H9 (cell line): Measurements from ENCODE around the gene F10. TPM values are rescaled to one million over a fixed set of nuclear protein-coding genes. Genes with fewer than 3 reads are reported as not detected.
"Not testable (repeated sequence)": the region's sequence is repeated elsewhere in the genome, so short reads cannot be mapped to it uniquely, and the experiment has no call there.

ENCODE experiments used
- DNase-seq: peaks from one replicate; pipeline ENCODE4 v3.0.0-alpha.2; 2017
- H2AFZ ChIP-seq: one replicate; pipeline ENCODE4 v1.6.1; 2013; ENCODE audit warnings: mild to moderate bottlenecking, low read length, control low read depth, moderate library complexity
- H2AK5ac ChIP-seq: 2 replicates; pipeline ENCODE4 v1.6.1; 2013; ENCODE audit warnings: low read length, control low read depth, mixed read lengths; ENCODE audit not compliant: insufficient read length
- H2BK120ac ChIP-seq: one replicate; pipeline ENCODE4 v1.6.1; 2013; ENCODE audit warnings: low read depth, mild to moderate bottlenecking, low read length, control low read depth, inconsistent platforms; ENCODE audit not compliant: poor library complexity, severe bottlenecking
- H2BK12ac ChIP-seq: 2 replicates; pipeline ENCODE4 v1.6.1; 2013; ENCODE audit warnings: low read length, control low read depth, mixed read lengths, low read depth; ENCODE audit not compliant: insufficient read length
- H2BK15ac ChIP-seq: 2 replicates; pipeline ENCODE4 v1.6.1; 2013; ENCODE audit warnings: low read depth, low read length, control low read depth
- H2BK20ac ChIP-seq: one replicate; pipeline ENCODE4 v1.6.1; 2013; ENCODE audit warnings: low read depth, mild to moderate bottlenecking, low read length, control low read depth, inconsistent platforms; ENCODE audit not compliant: poor library complexity, severe bottlenecking
- H2BK5ac ChIP-seq: 2 replicates; pipeline ENCODE4 v1.6.1; 2013; ENCODE audit warnings: low read length, control low read depth, mixed read lengths; ENCODE audit not compliant: insufficient read length
- H3K14ac ChIP-seq: 2 replicates; pipeline ENCODE4 v1.6.1; 2013; ENCODE audit warnings: low read length, control low read depth; ENCODE audit not compliant: insufficient read depth
- H3K18ac ChIP-seq: 2 replicates; pipeline ENCODE4 v1.6.1; 2013; ENCODE audit warnings: low read depth, mild to moderate bottlenecking, mixed read lengths, low read length, control low read depth; ENCODE audit not compliant: insufficient read length
- H3K23ac ChIP-seq: 2 replicates; pipeline ENCODE4 v1.6.1; 2013; ENCODE audit warnings: low read length, control low read depth, mixed read lengths, low read depth; ENCODE audit not compliant: insufficient read length
- H3K23me2 ChIP-seq: 2 replicates; pipeline ENCODE4 v1.6.1; 2013; ENCODE audit warnings: low read depth, mild to moderate bottlenecking, mixed read lengths, low read length, control low read depth; ENCODE audit not compliant: insufficient read length, poor library complexity, severe bottlenecking
- H3K27ac ChIP-seq: 2 replicates; pipeline ENCODE4 v1.5.1; 2013; ENCODE audit warnings: low read length, control low read depth, mixed read lengths, low read depth; ENCODE audit not compliant: insufficient read length
- H3K27me3 ChIP-seq: 2 replicates; pipeline ENCODE4 v1.6.1; 2013; ENCODE audit warnings: low read length, control low read depth, inconsistent platforms; ENCODE audit not compliant: insufficient read depth
- H3K4ac ChIP-seq: 2 replicates; pipeline ENCODE4 v1.6.1; 2013; ENCODE audit warnings: low read depth, mild to moderate bottlenecking, control low read depth, inconsistent platforms, low read length, moderate library complexity
- H3K4me1 ChIP-seq: 2 replicates; pipeline ENCODE4 v1.6.1; 2013; ENCODE audit warnings: low read length, control low read depth, inconsistent platforms; ENCODE audit not compliant: insufficient read depth
- H3K4me2 ChIP-seq: 2 replicates; pipeline ENCODE4 v1.6.1; 2013; ENCODE audit warnings: low read length, control low read depth, mixed read lengths; ENCODE audit not compliant: insufficient read length, insufficient read depth
- H3K56ac ChIP-seq: 2 replicates; pipeline ENCODE4 v1.6.1; 2013; ENCODE audit warnings: low read depth, mild to moderate bottlenecking, mixed read lengths, low read length, control low read depth; ENCODE audit not compliant: insufficient read length
- H3K79me1 ChIP-seq: 2 replicates; pipeline ENCODE4 v1.6.1; 2013; ENCODE audit warnings: low read depth, mild to moderate bottlenecking, moderate library complexity, low read length, control low read depth, inconsistent platforms; ENCODE audit not compliant: insufficient read depth, poor library complexity, severe bottlenecking
- H3K79me2 ChIP-seq: 2 replicates; pipeline ENCODE4 v1.6.1; 2013; ENCODE audit warnings: low read length, control low read depth, inconsistent platforms; ENCODE audit not compliant: insufficient read depth
- H3K9ac ChIP-seq: 2 replicates; pipeline ENCODE4 v1.6.1; 2013; ENCODE audit warnings: low read length, control low read depth, mixed read lengths; ENCODE audit not compliant: insufficient read length; ENCODE audit errors: extremely low read depth
- H3K9me3 ChIP-seq: one replicate; pipeline ENCODE4 v1.6.1; 2013; ENCODE audit warnings: low read depth, low read length, inconsistent platforms; ENCODE audit not compliant: control insufficient read depth
- H3T11ph ChIP-seq: one replicate; pipeline ENCODE4 v1.6.1; 2013; ENCODE audit warnings: mild to moderate bottlenecking, low read length, control low read depth, inconsistent platforms
- H4K20me1 ChIP-seq: one replicate; pipeline ENCODE4 v1.6.1; 2013; ENCODE audit not compliant: control insufficient read depth, insufficient read length, insufficient read depth
- H4K5ac ChIP-seq: 2 replicates; pipeline ENCODE4 v1.6.1; 2013; ENCODE audit warnings: low read depth, mild to moderate bottlenecking, mixed read lengths, low read length, control low read depth; ENCODE audit not compliant: insufficient read length
- H4K8ac ChIP-seq: replicated peaks from 2 replicates; pipeline ENCODE4 v1.6.1; 2013; ENCODE audit warnings: low read length, control low read depth, mixed read lengths, low read depth; ENCODE audit not compliant: insufficient read length
- H4K91ac ChIP-seq: 2 replicates; pipeline ENCODE4 v1.6.1; 2013; ENCODE audit warnings: low read depth, mild to moderate bottlenecking, moderate library complexity, mixed read lengths, low read length, control low read depth; ENCODE audit not compliant: insufficient read length
- H3K27ac Mint-ChIP-seq, 3 experiments: 2 replicates in 2 of 3; 3 replicates in 1 of 3; pipeline ENCODE4 v1.8.0; 2020 to 2021; ENCODE audit warnings: mixed read lengths in 3 of 3, mild to moderate bottlenecking in 1 of 3, moderate library complexity in 1 of 3
- H3K27me3 Mint-ChIP-seq: 2 replicates; pipeline ENCODE4 v1.8.0; 2021; ENCODE audit warnings: low read depth, mild to moderate bottlenecking, moderate library complexity, mixed read lengths
- H3K36me3 Mint-ChIP-seq, 3 experiments: 2 replicates in 2 of 3; 3 replicates in 1 of 3; pipeline ENCODE4 v1.8.0; 2020 to 2021; ENCODE audit warnings: low read depth in 3 of 3, mixed read lengths in 3 of 3; ENCODE audit not compliant: insufficient read depth in 1 of 3
- H3K4me1 Mint-ChIP-seq, 2 experiments: 2 replicates each; pipeline ENCODE4 v1.8.0; 2020; ENCODE audit warnings: mixed read lengths in 2 of 2
- H3K4me3 Mint-ChIP-seq, 2 experiments: 2 replicates in 1 of 2; 3 replicates in 1 of 2; pipeline ENCODE4 v1.8.0; 2020 to 2021; ENCODE audit warnings: mild to moderate bottlenecking in 2 of 2, mixed read lengths in 2 of 2, moderate library complexity in 1 of 2
- H3K9me3 Mint-ChIP-seq, 2 experiments: 2 replicates in 1 of 2; 3 replicates in 1 of 2; pipeline ENCODE4 v1.8.0; 2020; ENCODE audit warnings: mild to moderate bottlenecking in 2 of 2, mixed read lengths in 2 of 2, moderate library complexity in 1 of 2
- WGBS: extraction: QIAGEN DNeasy Blood & Tissue Kit; methylation state at CpG from one replicate; pipeline ENCODE4 v1.1.7; 2013; ENCODE audit warnings: missing lambda C conversion rate, low lambda C conversion rate, mixed read lengths; ENCODE audit not compliant: insufficient read length; ENCODE audit errors: extremely low coverage; 5-methylcytosine and 5-hydroxymethylcytosine counted together
- total RNA-seq: library from RNA; stranded (reverse); gene quantifications from 2 replicates; pipeline ENCODE4 v1.2.1, GENCODE V29; 2021

F10 gene
- total RNA-seq, 1 experiment from 2014 or later, result 1.7 TPM

DNA sequence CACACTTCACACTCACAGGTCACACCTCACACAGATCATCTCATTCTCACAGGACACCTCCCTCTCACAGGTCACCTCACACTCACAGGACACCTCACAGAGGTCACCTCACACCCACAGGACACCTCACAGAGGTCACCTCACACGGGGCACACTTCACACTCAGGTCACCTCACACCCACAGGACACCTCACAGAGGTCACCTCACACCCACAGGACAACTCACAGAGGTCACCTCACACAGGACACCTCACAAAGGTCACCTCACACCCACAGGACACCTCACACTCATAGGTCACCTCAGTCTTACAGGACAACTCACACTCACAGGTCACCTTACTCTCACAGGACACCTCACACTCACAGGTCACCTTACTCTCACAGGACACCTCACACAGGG, 10.1 kb upstream of the F10 start:
- not testable (repeated sequence) for H3K79me1 ChIP-seq, H3K4me2 ChIP-seq, H3K4ac ChIP-seq, H2BK120ac ChIP-seq, H2BK5ac ChIP-seq, H3K9me3 ChIP-seq, H4K8ac ChIP-seq, DNase-seq, H3K79me2 ChIP-seq, H3K56ac ChIP-seq, H3K27ac Mint-ChIP-seq, H3K18ac ChIP-seq, H3K23me2 ChIP-seq, H3K4me1 Mint-ChIP-seq, H2AFZ ChIP-seq, H3T11ph ChIP-seq, H2AK5ac ChIP-seq, H4K20me1 ChIP-seq, H3K4me3 Mint-ChIP-seq, H3K27ac ChIP-seq, H4K5ac ChIP-seq, H3K23ac ChIP-seq, H2BK12ac ChIP-seq, H3K9ac ChIP-seq, H4K91ac ChIP-seq, H3K4me1 ChIP-seq, H3K36me3 Mint-ChIP-seq, H3K9me3 Mint-ChIP-seq, H2BK15ac ChIP-seq, H2BK20ac ChIP-seq, H3K14ac ChIP-seq
- WGBS, result no CpG with 5 or more reads among the region's 1 CpG
- peaks cover 29% of the 10 kb centered on the region; the same call in 1 of the 2 replicates for H3K27me3 ChIP-seq
- H3K27me3 Mint-ChIP-seq, result peaks cover 36% of the 10 kb centered on the region
